Large intestine (tissue), 3 donors: Measurements from ENCODE around the gene IRF7. TPM values are rescaled to one million over a fixed set of nuclear protein-coding genes. Genes with fewer than 3 reads are reported as not detected.

Source experiments
- DNase-seq, 2 donors: peaks; one replicate each; pipeline versions ENCODE4 v3.0.0 to v3.0.0-alpha.2; 2013
- H3K27ac ChIP-seq: one replicate; pipeline ENCODE4 v1.5.1; 2013; ENCODE audit warnings: low read length
- H3K27me3 ChIP-seq: 2 replicates; pipeline ENCODE4 v1.6.1; 2013; ENCODE audit warnings: low read length; ENCODE audit not compliant: control insufficient read depth, insufficient read depth
- H3K36me3 ChIP-seq: 2 replicates; pipeline ENCODE4 v1.6.1; 2013; ENCODE audit warnings: low read length; ENCODE audit not compliant: control insufficient read depth, insufficient read depth
- H3K4me1 ChIP-seq: one replicate; pipeline ENCODE4 v1.6.1; 2013; ENCODE audit warnings: low read length; ENCODE audit not compliant: control insufficient read depth, insufficient read depth
- H3K4me3 ChIP-seq: one replicate; pipeline ENCODE4 v1.5.1; 2013; ENCODE audit warnings: low read length
- H3K9me3 ChIP-seq: one replicate; pipeline ENCODE4 v1.6.1; 2013; ENCODE audit warnings: mild to moderate bottlenecking, low read depth, low read length, moderate library complexity; ENCODE audit not compliant: control insufficient read depth
- WGBS: methylation state at CpG from one replicate; pipeline ENCODE4 v1.1.5; 2013; ENCODE audit warnings: low lambda C conversion rate; ENCODE audit not compliant: insufficient coverage; 5-methylcytosine and 5-hydroxymethylcytosine counted together
- polyA plus RNA-seq: library from polyadenylated mRNA; unstranded; fragments of 120-200 nt; gene quantifications from one replicate; pipeline ENCODE4 v1.2.1, GENCODE V29; 2013

The IRF7 gene
- polyA plus RNA-seq, 1 donor, result 16.7 TPM

DNA sequence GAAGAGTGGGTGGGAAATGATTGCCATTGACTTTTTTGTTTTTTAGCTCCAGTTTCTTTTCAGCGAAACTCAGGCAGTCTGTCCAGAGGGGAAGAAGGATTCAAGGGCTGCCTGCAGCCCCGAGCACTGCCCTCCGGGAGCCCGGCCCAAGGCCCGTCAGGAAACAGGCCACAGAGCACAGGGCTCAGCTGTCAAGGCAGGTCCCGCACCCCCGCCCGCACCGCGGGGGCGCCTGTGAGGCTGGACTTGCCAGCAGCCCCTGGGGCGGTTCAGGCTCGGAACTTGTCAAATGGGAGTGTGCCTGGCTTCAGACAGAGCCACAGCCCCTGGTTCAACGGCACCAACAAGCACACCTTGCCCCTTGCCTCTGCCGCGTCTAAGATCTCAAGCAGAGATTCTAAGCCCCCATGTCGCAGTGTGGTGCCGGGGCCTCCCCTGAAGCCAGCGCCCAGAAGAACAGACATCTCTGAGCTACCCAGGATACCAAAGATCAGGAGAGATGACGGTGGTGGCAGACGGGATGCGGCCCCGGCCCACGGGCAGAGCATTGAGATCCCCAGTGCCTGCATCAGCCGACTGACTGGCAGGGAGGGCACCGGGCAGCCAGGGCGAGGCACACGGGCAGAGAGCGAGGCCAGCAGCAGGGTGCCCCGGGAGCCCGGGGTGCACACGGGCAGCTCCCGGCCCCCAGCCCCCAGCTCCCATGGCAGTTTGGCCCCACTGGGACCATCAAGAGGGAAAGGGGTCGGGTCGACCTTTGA, 8.6 kb downstream of the IRF7 start:
- H3K4me1 ChIP-seq, result no peaks in the 10 kb centered on the region
- no peak overlapping the region for H3K27ac ChIP-seq
- H3K4me3 ChIP-seq, result no peak overlapping the region
- no peak for DNase-seq
- no CpG with 5 or more reads among the region's 35 CpGs for WGBS
- H3K27me3 ChIP-seq, result no peaks in the 10 kb centered on the region
- H3K9me3 ChIP-seq, result peaks cover 13% of the 10 kb centered on the region
- H3K36me3 ChIP-seq, result peaks cover 96% of the 10 kb centered on the region

DNA sequence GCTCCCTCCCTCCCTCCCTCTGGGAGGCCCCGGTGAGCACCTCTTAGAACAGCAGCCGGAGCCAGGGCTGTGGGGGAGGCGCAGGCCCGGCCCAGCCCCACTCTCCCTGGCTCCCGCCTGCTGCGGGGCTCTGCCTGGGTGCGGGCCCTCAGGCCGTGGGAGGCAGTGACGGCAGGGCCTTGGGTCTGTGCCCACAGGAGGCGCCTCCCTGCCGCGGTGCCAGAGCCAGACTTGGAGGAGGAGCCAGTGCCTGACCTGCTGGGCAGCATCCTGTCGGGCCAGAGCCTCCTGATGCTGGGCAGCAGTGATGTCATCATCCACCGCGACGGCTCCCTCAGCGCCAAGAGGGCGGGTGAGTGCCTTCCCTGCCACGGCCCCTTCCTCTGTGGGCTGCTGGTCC, 9.5 kb downstream of the IRF7 start:
- peaks cover 13% of the 10 kb centered on the region for H3K9me3 ChIP-seq
- H3K27me3 ChIP-seq, result no peaks in the 10 kb centered on the region
- H3K36me3 ChIP-seq, result peaks cover 96% of the 10 kb centered on the region
- no peaks in the 10 kb centered on the region for H3K4me1 ChIP-seq
- no CpG with 5 or more reads among the region's 19 CpGs for WGBS
- H3K4me3 ChIP-seq, result no peak overlapping the region
- DNase-seq, result no peak
- no peak overlapping the region for H3K27ac ChIP-seq

DNA sequence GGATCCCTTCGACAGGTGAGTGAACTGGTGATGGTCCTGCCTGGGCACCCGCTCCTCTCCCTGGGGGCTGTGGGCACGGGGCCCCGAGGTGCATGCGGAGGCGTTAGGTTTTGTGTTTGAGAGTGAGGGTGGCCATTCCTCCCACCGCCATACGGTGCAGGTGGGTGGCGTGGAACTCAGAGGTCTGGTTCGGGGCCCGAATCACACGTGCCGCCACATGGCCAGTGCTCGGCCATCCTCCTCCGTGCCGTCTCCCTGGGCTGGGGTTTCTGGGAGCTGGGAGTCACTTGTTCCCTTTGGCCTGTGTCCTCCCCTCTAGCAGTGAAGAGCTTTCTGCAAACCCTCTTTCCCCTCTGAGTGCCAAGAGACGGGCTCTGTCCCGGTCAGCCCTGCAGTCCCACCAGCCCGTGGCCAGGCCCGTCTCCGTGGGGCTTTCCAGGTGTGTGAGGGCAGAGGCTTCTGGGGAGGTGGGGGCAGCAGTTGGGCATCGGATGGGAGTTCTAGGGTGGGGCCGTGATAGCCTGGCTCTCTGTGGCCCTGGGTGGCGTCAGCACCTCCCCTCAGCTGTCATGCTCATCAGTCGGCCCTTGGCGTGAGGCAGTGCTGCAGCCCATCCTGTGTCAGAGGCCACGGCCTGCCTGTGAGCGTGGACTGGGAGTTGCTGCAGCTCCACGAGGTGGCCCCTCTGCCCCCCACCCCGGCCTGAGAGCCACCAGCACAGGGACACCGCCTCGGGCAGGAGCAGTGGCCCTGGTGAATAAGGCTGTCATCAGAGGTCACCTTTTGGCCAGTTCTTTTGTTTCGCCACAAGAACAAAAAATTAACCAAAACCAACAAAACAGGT, 10.2 kb downstream of the IRF7 start:
- H3K27ac ChIP-seq, result no peak overlapping the region

GRCh38 chr11:603154-603553, 12.6 kb downstream of the IRF7 start:
- DNase-seq, result no peak
- Histone ChIP-seq H3K36me3 (peaks cover 88% of the 10 kb centered on the region), H3K9me3 (peaks cover 3% of the 10 kb centered on the region), H3K27me3 (no peaks in the 10 kb centered on the region), H3K4me1 (no peaks in the 10 kb centered on the region), H3K4me3 (no peak overlapping the region), H3K27ac (no peak overlapping the region)
- 74% methylated on average over 4 of the region's 13 CpGs for WGBS

More for the DNA sequence above, 10.2 kb downstream of the IRF7 start:
- Histone ChIP-seq H3K36me3 (peaks cover 93% of the 10 kb centered on the region), H3K27me3 (no peaks in the 10 kb centered on the region), H3K4me3 (no peak overlapping the region), H3K9me3 (peaks cover 11% of the 10 kb centered on the region), H3K4me1 (no peaks in the 10 kb centered on the region)
- no peak for DNase-seq
- no CpG with 5 or more reads among the region's 33 CpGs for WGBS

DNA sequence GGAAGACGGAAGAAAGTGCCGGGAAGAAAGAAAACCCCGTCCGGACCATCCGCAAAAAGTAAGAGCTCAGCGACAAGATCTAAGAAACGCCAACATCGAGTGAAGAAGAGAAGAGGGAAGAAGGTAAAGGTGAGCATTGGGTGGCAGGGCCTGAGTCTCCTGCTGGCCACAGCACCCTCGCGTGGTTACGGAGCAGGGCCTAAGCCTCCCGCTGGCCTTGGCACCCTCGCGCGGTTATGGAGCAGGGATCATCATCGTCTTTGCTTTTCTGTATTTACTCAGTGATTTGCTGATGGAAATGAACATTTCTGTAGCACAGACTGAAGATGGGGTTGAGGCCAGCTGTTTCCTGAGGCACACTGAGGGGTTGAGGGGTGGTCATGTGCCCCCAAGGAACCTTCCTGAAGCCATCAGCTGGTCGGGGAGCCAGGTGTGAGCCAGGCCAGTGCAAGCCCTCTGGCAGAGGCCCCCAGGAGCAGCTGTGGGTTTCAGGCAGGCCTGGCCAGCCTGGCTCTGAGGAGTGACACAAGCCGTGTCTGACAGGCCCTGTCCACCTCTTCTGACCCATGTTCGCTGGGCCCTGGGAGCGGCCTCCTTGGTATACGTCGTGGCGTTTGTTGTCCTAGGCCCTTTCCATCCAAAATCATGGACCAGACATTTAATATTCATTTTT, 14.0 kb downstream of the IRF7 start:
- H3K36me3 ChIP-seq, result peaks cover 88% of the 10 kb centered on the region
- no peaks in the 10 kb centered on the region for H3K4me1 ChIP-seq
- H3K4me3 ChIP-seq, result no peak overlapping the region
- no peak overlapping the region for H3K27ac ChIP-seq
- 100% methylated on average over 1 of the region's 23 CpGs for WGBS
- H3K9me3 ChIP-seq, result no peaks in the 10 kb centered on the region
- no peaks in the 10 kb centered on the region for H3K27me3 ChIP-seq
- no peak for DNase-seq

- no CpG with 5 or more reads among the region's 30 CpGs for WGBS
- H3K27me3 ChIP-seq, result no peaks in the 10 kb centered on the region
- no peak for DNase-seq
- peaks cover 86% of the 10 kb centered on the region for H3K36me3 ChIP-seq
- no peak overlapping the region for H3K27ac ChIP-seq
- no peaks in the 10 kb centered on the region for H3K9me3 ChIP-seq
- H3K4me3 ChIP-seq, result no peak overlapping the region
- H3K4me1 ChIP-seq, result no peaks in the 10 kb centered on the region
Measured at GRCh38 chr11:598005-598680, 17.6 kb downstream of the IRF7 start.

DNA sequence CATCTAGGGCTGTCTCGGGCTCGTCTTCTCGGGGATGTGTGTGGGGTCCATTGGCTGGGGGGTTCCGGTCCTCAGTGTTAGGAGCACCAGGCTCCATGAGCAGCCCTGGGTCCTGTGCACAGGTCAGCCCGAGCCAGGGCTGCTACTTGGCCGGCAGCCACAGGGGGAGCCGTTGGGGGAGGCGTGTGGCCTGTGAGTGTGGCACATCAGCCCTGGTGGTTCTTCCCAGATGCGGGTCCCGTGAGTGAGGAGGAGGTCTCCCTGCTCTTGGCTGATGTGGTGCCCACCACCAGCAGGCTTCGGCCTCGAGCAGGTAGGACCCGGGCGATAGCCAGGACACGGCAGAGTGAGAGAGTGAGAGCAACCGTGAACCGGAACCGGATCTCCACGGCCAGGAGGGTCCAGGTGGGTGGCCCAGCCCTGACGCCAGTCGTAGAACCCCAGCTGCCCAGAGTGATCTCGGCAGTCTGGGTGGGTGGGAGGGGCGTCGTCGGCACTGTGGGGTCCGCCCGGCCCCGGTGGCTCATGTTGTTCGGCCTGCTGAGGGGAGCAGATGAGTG, 18.5 kb downstream of the IRF7 start:
- Histone ChIP-seq H3K4me1 (no peaks in the 10 kb centered on the region), H3K27me3 (no peaks in the 10 kb centered on the region), H3K9me3 (no peaks in the 10 kb centered on the region), H3K4me3 (no peak overlapping the region), H3K27ac (no peak overlapping the region), H3K36me3 (peaks cover 89% of the 10 kb centered on the region)
- no peak for DNase-seq
- no CpG with 5 or more reads among the region's 29 CpGs for WGBS

GRCh38 chr11:596374-596773, 19.4 kb downstream of the IRF7 start:
- H3K27ac ChIP-seq, result no peak overlapping the region
- H3K4me1 ChIP-seq, result no peaks in the 10 kb centered on the region
- H3K4me3 ChIP-seq, result no peak overlapping the region
- WGBS, result no CpG with 5 or more reads among the region's 10 CpGs
- H3K27me3 ChIP-seq, result no peaks in the 10 kb centered on the region
- DNase-seq, result no peak
- no peaks in the 10 kb centered on the region for H3K9me3 ChIP-seq
- peaks cover 86% of the 10 kb centered on the region for H3K36me3 ChIP-seq

DNA sequence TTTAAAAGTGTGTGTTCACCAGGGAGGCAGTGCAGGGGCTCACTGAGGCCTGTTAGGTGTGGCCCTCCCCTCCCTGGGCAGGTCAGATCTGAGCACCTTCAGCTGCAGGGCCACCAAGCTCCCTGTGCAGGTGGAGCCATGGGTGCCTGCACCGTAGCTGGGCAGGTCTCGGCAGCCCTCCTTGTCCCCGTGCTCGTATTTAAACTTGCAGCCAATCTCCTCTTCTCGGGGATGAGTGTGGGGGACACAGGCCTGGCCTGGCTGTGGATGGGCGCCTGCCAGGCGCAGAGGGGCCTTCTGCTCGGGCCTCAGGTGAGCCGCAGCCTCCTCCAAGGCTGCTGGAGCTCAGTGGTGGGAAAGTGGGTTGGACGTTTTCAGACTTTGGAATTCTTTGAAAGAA, 20.4 kb downstream of the IRF7 start:
- Histone ChIP-seq H3K27me3 (no peaks in the 10 kb centered on the region), H3K9me3 (no peaks in the 10 kb centered on the region), H3K4me1 (no peaks in the 10 kb centered on the region), H3K27ac (no peak overlapping the region), H3K36me3 (peaks cover 88% of the 10 kb centered on the region), H3K4me3 (no peak overlapping the region)
- WGBS, result no CpG with 5 or more reads among the region's 10 CpGs
- DNase-seq, result no peak

- WGBS, result no CpG with 5 or more reads among the region's 21 CpGs
- Histone ChIP-seq H3K4me1 (peaks cover 3% of the 10 kb centered on the region), H3K27ac (no peak overlapping the region), H3K27me3 (no peaks in the 10 kb centered on the region), H3K9me3 (no peaks in the 10 kb centered on the region), H3K4me3 (no peak overlapping the region), H3K36me3 (peaks cover 91% of the 10 kb centered on the region)
- no peak for DNase-seq
Measured at GRCh38 chr11:593347-593746, 22.4 kb downstream of the IRF7 start.
